Mucosa of descending colon (tissue), 3 donors: ENCODE data around the gene TCF7L2. TPM values are rescaled to one million over a fixed set of nuclear protein-coding genes. Genes with fewer than 3 reads are reported as not detected.

Experiments used
- ATAC-seq: fragments of 200-7000 bp; cut with Tn5 transposase; one replicate; pipeline ENCODE4 v1.9.1; 2020; ENCODE audit warnings: mild to moderate bottlenecking, moderate library complexity
- DNase-seq, 3 donors: peaks; one replicate each; pipeline ENCODE4 v3.0.0-alpha.2; 2020
- H3K36me3 ChIP-seq: fragments of 200-600 bp; one replicate; pipeline ENCODE4 v1.8.0; 2021; ENCODE audit warnings: low read depth, mild to moderate bottlenecking
- H3K4me1 ChIP-seq: fragments of 200-600 bp; one replicate; pipeline ENCODE4 v1.8.0; 2021; ENCODE audit warnings: low read depth, mild to moderate bottlenecking
- H3K4me3 ChIP-seq: fragments of 200-600 bp; one replicate; pipeline ENCODE4 v1.8.0; 2021; ENCODE audit warnings: mild to moderate bottlenecking
- H3K9me3 ChIP-seq: fragments of 200-600 bp; one replicate; pipeline ENCODE4 v1.8.0; 2021; ENCODE audit warnings: mild to moderate bottlenecking
- CTCF ChIP-seq: fragments of 200-600 bp; IDR thresholded peaks from one replicate; pipeline ENCODE4 v1.8.0; 2022; ENCODE audit warnings: antibody characterized with exemption, mild to moderate bottlenecking
- intact Hi-C, 2 donors: fragments of 100-400 bp; cut with DNase I in 1 of 2; cut with micrococcal nuclease in 1 of 2; formaldehyde crosslinking; loops; one replicate each; pipeline versions ENCODE4 v1.11.0 to v1.11.1; 2022; cut with DNase I, micrococcal nuclease
- total RNA-seq, 3 donors: library from RNA; stranded (reverse); fragmentation: NEBNext Ultra II Directional in 2 of 3; extraction: Animal tissue kit (Norgen Biotek cat#: 25700) in 2 of 3; gene quantifications; one replicate each; pipeline versions ENCODE4 v1.2.1 to v1.2.4, GENCODE V29; 2021 to 2023
- donor health status: DM: no; HTN: no; CAD: no; lungs with moderate emphysema.
- donor health status: DM: no; HTN: no; CAD: no.
- donor health status: DM: no; HTN: yes; CAD: no.

The TCF7L2 gene
- total RNA-seq, 3 donors from 2014 or later: 99.6 to 182 (median 102) TPM

- H3K36me3 ChIP-seq: no peaks in the 10 kb centered on the region
- no peaks in the 10 kb centered on the region for H3K9me3 ChIP-seq
- no peaks in the 10 kb centered on the region for H3K4me1 ChIP-seq
- no peak for DNase-seq
- ATAC-seq: no peak
- no peak overlapping the region for H3K4me3 ChIP-seq
- intact Hi-C loops: no loop called here
- no peak for TF ChIP-seq CTCF
Observed at GRCh38 chr10:113148901-113149300, 198.9 kb downstream of the TCF7L2 start.

- no peaks in the 10 kb centered on the region for H3K36me3 ChIP-seq
- intact Hi-C loops: no loop called here
- ATAC-seq (no peak), DNase-seq (no peak)
- no peaks in the 10 kb centered on the region for H3K4me1 ChIP-seq
- no peak for TF ChIP-seq CTCF
- no peak overlapping the region for H3K4me3 ChIP-seq
- no peaks in the 10 kb centered on the region for H3K9me3 ChIP-seq
Observed at GRCh38 chr10:113149626-113150025, 199.6 kb downstream of the TCF7L2 start.

- intact Hi-C loops: no loop called here
- Histone ChIP-seq H3K36me3 (no peaks in the 10 kb centered on the region), H3K4me3 (no peak overlapping the region), H3K4me1 (no peaks in the 10 kb centered on the region), H3K9me3 (no peaks in the 10 kb centered on the region)
- no peak for TF ChIP-seq CTCF
- ATAC-seq (no peak), DNase-seq (no peak)
Observed at GRCh38 chr10:113151190-113151666, 201.2 kb downstream of the TCF7L2 start.

- DNase-seq: no peak
- Histone ChIP-seq H3K4me1 (no peaks in the 10 kb centered on the region), H3K9me3 (no peaks in the 10 kb centered on the region), H3K36me3 (no peaks in the 10 kb centered on the region), H3K4me3 (no peak overlapping the region)
- ATAC-seq: peak; percentile 31
- TF ChIP-seq CTCF: no peak
- intact Hi-C loops: no loop called here
Observed at GRCh38 chr10:113153493-113154102, 203.6 kb downstream of the TCF7L2 start.

GRCh38 chr10:113157441-113157840 is 207.4 kb downstream of the TCF7L2 start:
- no peak for TF ChIP-seq CTCF
- H3K4me3 ChIP-seq: no peak overlapping the region
- intact Hi-C loops: no loop called here

DNA sequence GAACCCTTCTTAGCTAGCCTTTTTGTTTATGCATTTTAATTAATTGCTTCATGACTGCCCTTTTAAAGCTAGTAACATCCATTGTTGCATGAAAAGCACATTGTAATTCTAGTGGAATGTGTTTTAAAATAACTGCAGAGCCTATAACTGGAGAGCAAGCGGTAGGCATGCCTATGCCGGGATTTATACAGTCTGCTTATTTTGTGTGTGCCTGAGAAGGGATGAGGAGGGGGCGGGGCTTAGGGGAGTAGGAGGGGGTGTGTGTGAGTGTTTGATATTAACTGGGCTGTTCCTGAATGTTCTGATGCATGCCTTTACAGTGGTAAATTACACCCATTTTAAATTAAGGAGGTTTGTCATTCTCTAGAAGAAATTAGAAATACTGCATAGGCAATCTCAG is 208.1 kb downstream of the TCF7L2 start:
- Histone ChIP-seq H3K36me3 (no peaks in the 10 kb centered on the region), H3K9me3 (no peaks in the 10 kb centered on the region), H3K4me3 (no peak overlapping the region), H3K4me1 (no peaks in the 10 kb centered on the region)
- intact Hi-C loops: no loop called here
- no peak for TF ChIP-seq CTCF
- DNase-seq (no peak), ATAC-seq (no peak)

More at GRCh38 chr10:113157441-113157840, 207.4 kb downstream of the TCF7L2 start:
- no peak for ATAC-seq
- H3K9me3 ChIP-seq: no peaks in the 10 kb centered on the region
- no peaks in the 10 kb centered on the region for H3K36me3 ChIP-seq
- H3K4me1 ChIP-seq: no peaks in the 10 kb centered on the region
- no peak for DNase-seq
